BJ (cell line): ENCODE results near the gene IL23A. TPM values are rescaled to one million over a fixed set of nuclear protein-coding genes. Genes with fewer than 3 reads are reported as not detected.

Experiments
- CTCF ChIA-PET: fragments of 350-600 bp; formaldehyde crosslinking; extraction: SDS; loops from one replicate; lab custom pipeline; 2021; ENCODE audit warnings: antibody characterized with exemption, inconsistent platforms; lab: Yijun Ruan, JAX
- POLR2A ChIA-PET: fragments of 300-600 bp; sonication (Branson Sonifier 250); formaldehyde crosslinking; extraction: SDS; loops from one replicate; lab custom pipeline; 2021; ENCODE audit warnings: antibody characterized with exemption; lab: Charles Lee
- DNase-seq: peaks from one replicate; pipeline ENCODE4 v3.0.0-alpha.2; 2011; ENCODE audit warnings: low read depth
- H3K27me3 ChIP-seq: 2 replicates; pipeline ENCODE4 v1.6.0; 2011; ENCODE audit warnings: low read length; ENCODE audit not compliant: control insufficient read depth, insufficient read depth
- H3K36me3 ChIP-seq: 2 replicates; pipeline ENCODE4 v1.5.1; 2011; ENCODE audit warnings: low read length; ENCODE audit not compliant: control insufficient read depth, insufficient read depth
- H3K4me3 ChIP-seq: 2 replicates; pipeline ENCODE4 v1.5.1; 2011; ENCODE audit warnings: low read depth, mild to moderate bottlenecking, control low read depth, low read length
- polyA minus RNA-seq: library from RNA; depleted of rRNA, polyadenylated mRNA; stranded (reverse); fragments of >200 nt; gene quantifications from 2 replicates; pipeline ENCODE4 v1.2.3, GENCODE V29; 2011; rRNA and poly(A)+ RNA removed
- polyA plus RNA-seq: library from polyadenylated mRNA; depleted of rRNA; stranded (reverse); fragments of >200 nt; gene quantifications from 2 replicates; pipeline ENCODE4 v1.2.3, GENCODE V29; 2011; rRNA removed
- TF ChIP-seq, protein P1 (sequence below): IDR thresholded peaks from 2 replicates; pipeline ENCODE4 v1.5.1; 2011; ENCODE audit warnings: low read depth, mild to moderate bottlenecking, control low read depth, inconsistent platforms, low read length, moderate library complexity; ENCODE audit not compliant: insufficient read depth

IL23A gene
- polyA plus RNA-seq (0.12 TPM in 1 of 2 replicates, not detected in the other), polyA minus RNA-seq (not detected in 2 replicates)

DNA sequence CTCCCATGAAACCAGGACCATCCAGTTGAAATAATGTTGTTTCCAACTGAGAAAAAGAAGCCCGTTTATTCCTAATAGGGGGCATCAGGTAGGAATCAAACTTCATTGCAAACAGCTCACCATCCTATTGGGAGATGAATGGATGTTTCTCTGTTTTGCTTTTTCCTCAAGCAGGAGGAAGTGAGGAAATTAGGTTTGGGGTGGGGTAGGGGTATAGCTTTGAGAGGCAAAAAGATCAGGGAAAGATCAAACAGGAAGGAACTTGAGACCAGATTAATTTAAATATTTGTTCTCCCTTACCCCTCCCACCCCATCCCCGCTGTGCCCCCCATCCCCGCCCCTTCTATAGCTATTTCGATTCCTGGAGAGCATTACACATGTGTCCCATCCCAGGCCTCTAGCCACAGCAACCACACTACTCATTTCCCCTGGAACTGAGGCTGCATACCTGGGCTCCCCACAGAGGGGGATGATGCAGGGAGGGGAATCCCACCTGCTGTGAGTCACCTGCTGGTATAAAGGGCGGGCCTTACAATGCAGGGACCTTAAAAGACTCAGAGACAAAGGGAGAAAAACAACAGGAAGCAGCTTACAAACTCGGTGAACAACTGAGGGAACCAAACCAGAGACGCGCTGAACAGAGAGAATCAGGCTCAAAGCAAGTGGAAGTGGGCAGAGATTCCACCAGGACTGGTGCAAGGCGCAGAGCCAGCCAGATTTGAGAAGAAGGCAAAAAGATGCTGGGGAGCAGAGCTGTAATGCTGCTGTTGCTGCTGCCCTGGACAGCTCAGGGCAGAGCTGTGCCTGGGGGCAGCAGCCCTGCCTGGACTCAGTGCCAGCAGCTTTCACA lies at the start of gene IL23A:
IL23A (plus strand) TSS at position 577 of the 850 bp plus-strand sequence; CDS start at position 738, 161 bp downstream.
- ChIA-PET CTCF (interaction anchor here (0.6 to 1.1 kb wide), 2 partner anchors 10 to 41 kb away, joined by 3 read pairs; no protein-coding TSS in a partner anchor), POLR2A (no interaction called here)
- Histone ChIP-seq H3K36me3 (peaks cover 10% of the 10 kb centered on the region), H3K4me3 (no peak within 1 kb of the TSS), H3K27me3 (no peaks in the 10 kb centered on the region)
- TF ChIP-seq, protein P1, sequence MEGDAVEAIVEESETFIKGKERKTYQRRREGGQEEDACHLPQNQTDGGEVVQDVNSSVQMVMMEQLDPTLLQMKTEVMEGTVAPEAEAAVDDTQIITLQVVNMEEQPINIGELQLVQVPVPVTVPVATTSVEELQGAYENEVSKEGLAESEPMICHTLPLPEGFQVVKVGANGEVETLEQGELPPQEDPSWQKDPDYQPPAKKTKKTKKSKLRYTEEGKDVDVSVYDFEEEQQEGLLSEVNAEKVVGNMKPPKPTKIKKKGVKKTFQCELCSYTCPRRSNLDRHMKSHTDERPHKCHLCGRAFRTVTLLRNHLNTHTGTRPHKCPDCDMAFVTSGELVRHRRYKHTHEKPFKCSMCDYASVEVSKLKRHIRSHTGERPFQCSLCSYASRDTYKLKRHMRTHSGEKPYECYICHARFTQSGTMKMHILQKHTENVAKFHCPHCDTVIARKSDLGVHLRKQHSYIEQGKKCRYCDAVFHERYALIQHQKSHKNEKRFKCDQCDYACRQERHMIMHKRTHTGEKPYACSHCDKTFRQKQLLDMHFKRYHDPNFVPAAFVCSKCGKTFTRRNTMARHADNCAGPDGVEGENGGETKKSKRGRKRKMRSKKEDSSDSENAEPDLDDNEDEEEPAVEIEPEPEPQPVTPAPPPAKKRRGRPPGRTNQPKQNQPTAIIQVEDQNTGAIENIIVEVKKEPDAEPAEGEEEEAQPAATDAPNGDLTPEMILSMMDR, result no peak
- no peak for DNase-seq

DNA sequence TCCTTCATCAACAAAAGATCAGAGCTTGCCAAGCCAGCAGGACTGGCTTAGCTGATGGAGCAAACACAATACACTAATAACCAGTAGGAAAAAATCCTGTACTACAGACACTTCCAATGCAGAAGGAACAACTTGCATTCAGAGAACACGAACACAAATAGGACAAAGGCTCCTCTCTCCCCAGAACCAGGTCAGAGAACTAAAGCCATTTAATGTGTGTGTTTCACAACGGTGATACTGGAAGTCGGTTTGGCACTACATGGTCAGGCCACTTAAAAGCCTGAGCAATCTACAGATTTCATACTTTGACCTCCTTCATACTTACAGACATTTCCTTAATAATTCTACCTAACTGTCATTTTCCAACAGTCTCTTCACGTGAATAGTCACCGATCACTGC lies 44.9 kb upstream of the IL23A start:
- Histone ChIP-seq H3K36me3 (no peaks in the 10 kb centered on the region), H3K27me3 (no peaks in the 10 kb centered on the region), H3K4me3 (no peak overlapping the region)
- DNase-seq, result no peak
- CTCF ChIA-PET, result interaction anchor here (0.8 to 1.1 kb wide), 2 partner anchors 10 to 171 kb away, joined by 3 read pairs; no protein-coding TSS in a partner anchor
- POLR2A ChIA-PET, result no interaction called here
- TF ChIP-seq, protein P1, result no peak

- Histone ChIP-seq H3K4me3 (no peak overlapping the region), H3K36me3 (no peaks in the 10 kb centered on the region), H3K27me3 (no peaks in the 10 kb centered on the region)
- ChIA-PET POLR2A (no interaction called here), CTCF (interaction anchor here (0.7 to 1.1 kb wide), 2 partner anchors 12 to 107 kb away, joined by 3 to 4 read pairs; partner anchors contain the start of gene SMARCC2)
- TF ChIP-seq, protein P1, result no peak
- DNase-seq, result no peak
These were observed 42.4 kb upstream of the IL23A start for GRCh38 chr12:56296295-56296694.

DNA sequence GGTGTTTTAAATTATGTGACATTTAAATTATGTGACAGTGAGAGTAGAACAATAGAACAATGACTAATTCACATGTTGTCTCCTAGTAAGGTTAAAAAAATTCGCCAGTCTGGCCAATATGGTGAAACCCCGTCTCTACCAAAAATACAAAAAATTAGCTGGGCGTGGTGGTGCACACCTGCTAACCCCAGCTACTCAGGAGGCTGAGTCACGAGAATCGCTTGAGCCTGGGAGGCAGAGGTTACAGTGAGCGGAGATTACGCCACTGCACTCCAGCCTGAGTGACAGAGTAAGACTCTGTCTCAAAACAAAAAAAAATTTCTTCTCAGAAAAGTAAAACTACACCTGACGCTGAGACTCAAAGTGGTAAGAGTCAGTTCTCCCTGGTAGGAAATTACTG lies 41.3 kb upstream of the IL23A start:
- TF ChIP-seq, protein P1, result no peak
- H3K27me3 ChIP-seq, result no peaks in the 10 kb centered on the region
- no peak overlapping the region for H3K4me3 ChIP-seq
- no peaks in the 10 kb centered on the region for H3K36me3 ChIP-seq
- no peak for DNase-seq
- ChIA-PET CTCF (interaction anchor here (0.6 to 1.8 kb wide), 4 partner anchors 12 to 108 kb away, joined by 3 to 6 read pairs (median 4); partner anchors contain the start of genes ANKRD52, IL23A and SMARCC2), POLR2A (no interaction called here)

GRCh38 chr12:56298828-56299227 lies 39.9 kb upstream of the IL23A start:
- CTCF ChIA-PET, result interaction anchor here (1.3 to 2.4 kb wide), 5 partner anchors 9 to 179 kb away, joined by 3 to 7 read pairs (median 6); partner anchors contain the start of gene ANKRD52
- Histone ChIP-seq H3K27me3 (no peaks in the 10 kb centered on the region), H3K36me3 (no peaks in the 10 kb centered on the region), H3K4me3 (peak overlapping the region; percentile 85)
- DNase-seq, result no peak
- POLR2A ChIA-PET, result no interaction called here
- TF ChIP-seq, protein P1, result no peak
